ENCODE results near the gene SET.
"Not testable (repeated sequence)": the region's sequence is repeated elsewhere in the genome, so short reads cannot be mapped to it uniquely, and the experiment has no call there.

The SET gene

GRCh38 chr9:128689293-128689774 is 312 bp downstream of the SET start:
- no peak for DNase-seq

DNA sequence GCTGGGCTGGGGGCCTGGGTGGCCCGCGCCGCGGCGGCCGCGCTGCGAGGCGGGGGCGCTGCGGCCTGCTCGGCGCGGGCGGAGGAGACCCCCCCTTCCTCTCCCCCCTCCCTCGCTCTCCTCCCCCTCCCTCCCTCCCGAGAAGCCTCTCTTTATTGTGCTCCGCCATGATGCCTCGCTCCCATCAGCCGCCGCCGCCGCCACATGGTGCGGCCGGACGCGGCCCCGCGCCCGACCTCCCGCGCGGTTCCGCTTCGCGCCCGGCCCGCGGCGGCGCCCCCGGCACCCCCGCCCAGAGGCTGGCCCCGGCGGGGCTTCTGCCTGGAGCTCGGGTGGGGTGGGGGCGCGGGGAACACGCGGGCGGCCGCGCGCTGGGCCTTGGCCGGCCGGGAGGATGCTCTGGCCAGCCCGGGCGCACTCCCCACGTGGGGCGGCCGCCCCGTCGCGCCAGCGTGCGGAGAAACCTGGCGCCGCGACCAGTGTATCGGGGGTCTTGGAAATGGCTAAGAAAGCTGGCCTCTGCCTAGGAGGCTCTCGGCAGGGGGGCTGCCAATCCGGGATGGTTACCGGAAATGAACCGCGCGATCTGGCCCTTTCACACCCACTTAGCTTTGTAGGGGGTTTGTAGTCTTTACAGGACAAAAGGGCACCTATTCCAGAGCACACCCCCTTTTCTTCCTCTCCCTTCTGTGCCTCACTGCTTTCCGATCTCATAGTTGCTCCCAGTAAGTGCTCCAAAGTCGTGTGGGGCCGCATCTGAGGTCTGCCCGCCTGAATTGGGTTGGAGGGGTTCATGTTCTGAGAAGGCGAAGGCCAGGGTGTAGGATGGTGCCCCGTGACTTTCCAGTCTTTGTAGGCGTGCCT is 1.0 kb downstream of the SET start:
- DNase-seq: no peak

DNA sequence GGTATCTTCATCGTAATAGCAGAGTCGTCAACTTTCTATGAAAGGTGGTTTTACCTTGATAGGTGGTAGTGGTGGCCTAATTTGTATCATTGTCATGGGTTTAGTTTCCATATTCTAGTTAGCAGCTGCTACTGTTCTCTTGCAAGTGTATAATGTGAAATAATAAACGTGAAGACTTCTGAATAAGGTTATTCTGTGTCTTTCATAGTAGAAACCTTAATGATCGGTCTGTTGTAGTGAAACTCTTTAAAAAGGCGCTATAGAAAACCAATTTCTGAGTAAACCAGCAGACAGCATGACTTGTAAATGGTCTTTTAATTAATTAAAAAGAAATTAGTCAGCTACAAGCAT is 1.6 kb downstream of the SET start:
- DNase-seq: no peak

GRCh38 chr9:128693738-128694137 is 4.7 kb downstream of the SET start:
- DNase-seq: not testable (repeated sequence)

DNA sequence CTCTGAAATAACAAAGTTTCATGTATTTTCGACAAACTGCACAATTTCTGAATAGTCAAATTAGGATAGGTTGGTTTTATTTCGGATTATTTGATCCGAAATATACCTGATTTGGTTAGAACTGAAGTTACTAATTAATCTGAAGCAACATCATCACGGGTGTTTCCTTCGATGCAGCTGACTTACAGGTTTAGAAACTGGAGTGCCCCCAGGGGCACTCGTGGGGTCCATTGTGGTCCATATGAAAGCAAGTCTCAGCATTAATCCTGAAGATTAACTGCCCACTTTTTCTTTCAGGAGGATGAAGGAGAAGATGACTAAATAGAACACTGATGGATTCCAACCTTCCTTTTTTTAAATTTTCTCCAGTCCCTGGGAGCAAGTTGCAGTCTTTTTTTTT is 5.3 kb downstream of the SET start:
- DNase-seq: no peak

DNA sequence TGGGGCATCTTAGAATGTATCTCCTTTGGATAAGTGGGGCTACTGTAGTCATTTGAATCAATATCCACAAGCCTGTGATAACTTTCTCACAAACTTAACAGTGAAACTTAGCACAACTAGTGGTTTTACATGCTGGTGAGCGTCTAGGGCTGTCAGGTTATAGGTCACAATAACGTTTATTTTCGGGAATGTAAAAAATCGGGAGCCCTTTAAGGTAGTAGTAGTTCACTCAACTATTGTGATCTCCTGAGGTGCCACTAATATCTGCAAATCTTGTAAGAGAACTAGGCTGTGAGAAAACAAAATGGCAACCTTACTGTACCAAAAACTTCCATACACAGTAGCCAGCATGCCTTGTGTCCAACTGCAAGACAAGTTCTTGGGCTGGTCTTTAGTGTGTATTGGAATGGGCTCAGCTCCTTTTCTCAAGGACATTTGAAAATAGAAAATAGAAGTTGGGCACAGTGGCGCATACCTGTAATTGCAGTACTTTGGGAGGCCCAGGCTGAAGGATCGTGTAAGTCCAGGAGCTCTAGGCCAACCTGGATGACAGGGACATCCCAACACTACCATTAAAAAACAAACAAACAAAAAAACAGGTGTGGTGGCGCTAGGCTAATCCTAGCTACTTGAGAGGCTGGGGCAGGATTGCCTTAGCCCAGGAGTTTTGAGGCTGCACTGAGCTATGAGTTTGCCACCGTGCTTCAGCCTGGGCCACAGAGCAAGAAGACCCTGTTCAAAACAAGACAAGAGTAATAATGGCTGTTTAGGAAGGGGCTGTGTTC is 8.1 kb downstream of the SET start:
- DNase-seq: no peak

- DNase-seq: not testable (repeated sequence)
These were observed 10.2 kb downstream of the SET start for GRCh38 chr9:128699096-128699795.

DNA sequence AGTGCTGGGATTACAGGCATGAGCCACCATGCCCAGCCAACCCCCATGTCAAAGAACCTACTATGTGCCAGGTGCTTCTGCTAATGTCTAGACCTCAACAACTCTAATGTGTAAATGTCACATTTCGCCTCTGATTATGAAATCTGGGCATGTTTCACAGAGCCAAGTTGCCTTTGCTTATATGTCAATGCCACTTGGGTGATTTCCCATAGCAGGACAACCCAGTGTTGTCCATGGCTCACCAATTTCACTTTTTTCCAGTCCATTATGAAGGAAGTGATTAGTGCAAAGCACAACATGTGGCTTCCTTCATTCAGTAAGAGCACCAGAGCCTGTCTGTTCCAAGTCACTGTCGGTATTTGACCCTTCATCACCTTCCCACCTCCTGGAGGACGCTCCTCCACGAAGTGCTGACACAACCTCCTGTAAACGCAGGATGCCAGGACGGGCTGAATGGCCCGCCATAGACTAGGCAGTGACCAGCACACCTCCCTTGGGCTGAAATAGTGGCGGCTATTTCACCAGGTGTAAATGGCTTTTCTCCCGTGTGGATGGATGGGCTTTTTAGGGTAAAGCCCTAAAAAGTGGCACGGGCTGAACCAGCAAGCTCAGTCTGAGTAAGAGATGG is 12.3 kb downstream of the SET start:
- no peak for DNase-seq

DNA sequence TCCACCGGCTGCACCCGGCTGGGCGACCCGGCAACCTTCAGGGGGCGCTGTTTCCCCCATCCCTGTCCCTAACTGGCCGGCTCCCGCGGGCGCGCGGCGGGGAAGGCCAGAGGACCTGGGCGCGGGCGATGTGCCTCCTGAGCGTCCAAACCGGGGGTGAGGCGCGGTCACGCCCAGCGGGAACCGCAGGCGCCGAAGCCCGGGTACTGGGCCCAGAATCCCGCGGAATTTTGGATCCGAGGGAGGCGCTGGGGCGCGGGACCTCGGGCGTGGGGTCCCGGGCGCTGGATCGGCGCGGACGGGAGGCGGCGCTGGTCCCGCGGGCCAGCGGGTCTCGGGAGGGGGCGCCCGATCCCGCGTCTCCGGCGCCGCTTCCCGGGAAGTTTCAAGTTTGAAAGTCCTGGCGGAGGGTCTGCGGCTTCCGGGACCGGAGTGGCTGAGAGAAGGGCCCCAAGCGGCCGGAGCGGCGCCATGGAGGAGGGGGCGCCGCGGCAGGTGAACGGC is 13.5 kb downstream of the SET start, which contains the start of gene PKN3:
PKN3 (plus strand) TSS at position 59 of the 504 bp plus-strand sequence; CDS start at position 472, 413 bp downstream.
- DNase-seq: peak; percentile 68

DNA sequence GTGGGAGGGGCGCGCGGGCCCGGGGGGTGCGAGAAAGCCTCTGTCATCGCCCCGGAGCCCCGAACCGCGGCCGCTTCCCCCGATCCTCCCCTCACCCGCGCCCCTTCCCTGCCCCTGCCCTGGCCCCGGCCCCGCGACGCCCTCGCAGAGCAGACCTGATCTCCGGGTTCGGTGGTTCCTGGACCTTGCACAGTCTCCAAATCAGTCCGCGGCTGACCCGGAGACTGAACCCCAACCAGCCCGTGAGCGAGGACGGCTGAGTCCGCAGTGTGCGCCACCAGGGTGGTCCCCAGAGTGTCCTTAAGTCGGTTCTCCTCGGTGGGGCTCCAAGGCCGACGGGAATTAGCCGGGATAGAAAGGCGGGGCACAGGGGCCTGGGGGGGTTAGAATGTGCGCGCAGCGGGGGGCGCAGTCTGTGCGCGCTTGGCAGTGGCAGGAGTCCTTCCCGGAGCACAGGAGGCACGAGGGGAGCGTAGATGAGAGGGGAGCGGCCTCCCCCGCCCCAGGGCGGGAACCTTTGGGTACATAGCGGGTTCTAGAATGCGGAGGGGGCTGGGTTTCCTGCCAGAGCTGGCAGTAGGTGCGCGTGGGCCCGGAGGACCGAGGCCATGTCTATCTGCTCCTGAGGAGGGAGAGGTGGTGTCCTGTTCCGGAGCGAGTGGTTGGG is 14.1 kb downstream of the SET start:
- no peak for DNase-seq

DNA sequence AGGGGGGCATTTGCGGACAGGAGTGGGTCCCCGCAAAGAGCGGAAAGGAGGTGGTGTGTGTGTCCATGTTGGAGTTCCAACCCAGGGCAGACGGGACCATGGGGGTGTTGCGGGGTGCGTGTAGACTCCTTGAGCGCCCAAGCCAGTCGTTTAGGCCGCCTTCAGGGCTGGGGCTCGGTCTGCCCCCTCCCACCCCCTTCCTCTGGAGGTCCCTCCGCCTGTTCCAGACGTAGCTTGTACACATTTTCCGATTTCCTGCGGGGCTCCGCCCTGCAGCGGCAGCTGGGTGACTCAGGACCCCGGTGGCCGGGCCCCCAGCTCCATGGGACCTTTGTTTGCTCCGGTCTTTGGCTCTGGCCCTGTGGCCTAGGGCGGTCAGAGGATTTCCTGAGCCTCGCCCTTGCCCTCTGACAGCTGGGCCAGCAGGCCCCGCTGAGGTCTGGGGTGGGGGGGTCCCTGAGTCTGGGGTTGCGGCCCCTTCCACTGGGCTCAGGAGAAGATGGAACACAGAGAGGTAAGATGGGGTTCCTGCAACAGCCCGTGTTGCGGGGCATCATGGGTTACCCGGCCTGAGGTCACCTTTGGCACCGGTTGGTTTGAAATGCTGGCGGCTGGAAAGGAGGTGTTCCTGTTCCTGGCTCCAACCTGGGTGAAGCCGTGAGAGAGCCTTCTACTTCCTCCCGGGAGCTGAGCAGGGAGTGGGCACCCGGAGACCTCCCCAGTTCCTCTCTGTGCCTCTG is 14.8 kb downstream of the SET start:
- DNase-seq: no peak

DNA sequence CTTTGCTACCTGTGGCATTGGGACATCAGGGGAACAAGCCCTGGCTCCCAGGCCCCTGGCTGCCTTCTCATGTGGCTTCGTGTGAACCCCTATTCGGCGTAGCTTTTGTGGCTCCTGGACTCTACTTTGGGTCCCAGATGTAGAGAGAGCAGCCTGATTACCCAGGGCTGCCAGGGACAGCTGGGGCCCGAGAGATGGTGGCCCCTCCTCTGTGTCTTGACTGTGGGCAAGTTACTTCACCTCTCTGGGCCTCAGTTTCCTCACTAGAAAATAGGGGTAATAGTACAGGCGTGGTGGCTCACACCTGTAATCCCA is 15.3 kb downstream of the SET start:
- no peak for DNase-seq

- DNase-seq: no peak
These were observed 16.3 kb downstream of the SET start for GRCh38 chr9:128705051-128705965.

- DNase-seq: no peak
These were observed 17.0 kb downstream of the SET start for GRCh38 chr9:128706045-128706444.

GRCh38 chr9:128706671-128707381 is 17.8 kb downstream of the SET start:
- no peak for DNase-seq

DNA sequence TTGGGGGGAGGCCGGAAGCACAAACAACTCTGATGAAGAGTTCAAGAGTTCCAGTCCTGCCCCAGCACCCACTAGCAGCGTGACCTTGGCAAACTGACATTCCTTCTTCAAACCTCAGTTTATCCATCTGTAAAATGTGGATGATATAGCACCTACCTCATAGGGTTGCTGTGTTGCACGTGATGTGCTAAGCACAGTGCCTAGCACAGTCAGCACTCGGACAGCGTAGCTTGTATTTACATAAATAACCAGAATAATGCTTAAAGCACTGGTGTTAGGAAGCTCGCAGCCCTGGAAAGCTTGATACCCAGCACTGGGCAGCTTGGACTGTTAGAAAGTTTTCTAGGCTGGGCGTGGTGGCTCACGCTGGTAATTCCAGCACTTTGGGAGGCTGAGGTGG is 18.4 kb downstream of the SET start:
- no peak for DNase-seq

GRCh38 chr9:128712451-128713410 is 23.7 kb downstream of the SET start:
- no peak for DNase-seq

DNA sequence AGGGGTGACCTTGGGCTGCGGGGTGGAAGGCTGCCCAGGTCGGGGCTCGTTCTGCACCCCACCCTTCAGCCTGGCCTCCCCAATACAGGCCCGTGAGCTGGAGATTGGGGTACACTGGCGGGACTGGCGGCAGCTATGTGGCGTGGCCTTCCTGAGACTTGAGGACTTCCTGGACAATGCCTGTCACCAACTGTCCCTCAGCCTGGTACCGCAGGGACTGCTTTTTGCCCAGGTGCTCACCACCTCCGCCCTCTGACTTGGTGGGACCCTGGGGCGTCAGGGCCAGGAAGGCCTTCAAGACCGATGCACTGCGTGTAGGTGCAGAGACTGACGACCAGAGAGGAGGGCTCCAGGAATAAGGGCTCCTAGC is 24.4 kb downstream of the SET start:
- no peak for DNase-seq

Measured in activated CD4-positive, alpha-beta T cell treated with anti-CD3 and anti-CD28 coated beads for 1 hour (primary cell).